ENCODE results near the gene FBXW5.

FBXW5 gene

GRCh38 chr9:136949817-136950655 is 5.5 kb upstream of the FBXW5 start:
- TF ChIP-seq CTCF (IDR thresholded peaks at IDR 0.05; ENCODE audit: unreplicated experiment in 3 of 3): peak in 2 of 3 experiments; percentile 14 to 25
- Mint-ChIP-seq H3K27me3 (ENCODE audit: low read depth) (peaks cover 4% of the 10 kb centered on the region), H3K4me1 (peaks cover 9% of the 10 kb centered on the region), H3K4me3 (peak overlapping the region; percentile 80 to 83 (median 81)), H3K27ac (peak overlapping the region; percentile 64 to 94 (median 87)), H3K36me3 (ENCODE audit: low read depth) (no peaks in the 10 kb centered on the region), H3K9me3 (no peaks in the 10 kb centered on the region)

- H3K4me1 Mint-ChIP-seq: peaks cover 9% of the 10 kb centered on the region
- peak overlapping the region; percentile 78 to 83 (median 80) for H3K4me3 Mint-ChIP-seq
- H3K27ac Mint-ChIP-seq: peak overlapping the region in 2 of 3 experiments; percentile 79 to 94
- H3K27me3 Mint-ChIP-seq (ENCODE audit: low read depth): peaks cover 4% of the 10 kb centered on the region
- H3K36me3 Mint-ChIP-seq (ENCODE audit: low read depth): no peaks in the 10 kb centered on the region
- no peaks in the 10 kb centered on the region for H3K9me3 Mint-ChIP-seq
- TF ChIP-seq CTCF (IDR thresholded peaks at IDR 0.05; ENCODE audit: unreplicated experiment in 3 of 3): no peak
Measured at GRCh38 chr9:136949239-136949816, 4.8 kb upstream of the FBXW5 start.

GRCh38 chr9:136947955-136948510 is 3.5 kb upstream of the FBXW5 start:
- peak; percentile 24 to 47 (median 44) for TF ChIP-seq CTCF (IDR thresholded peaks at IDR 0.05; ENCODE audit: unreplicated experiment in 3 of 3)
- Mint-ChIP-seq H3K27ac (peak overlapping the region in 2 of 3 experiments; percentile 70 to 77), H3K4me1 (peaks cover 9% of the 10 kb centered on the region), H3K4me3 (peak overlapping the region; percentile 72 to 80 (median 78)), H3K27me3 (ENCODE audit: low read depth) (peaks cover 4% of the 10 kb centered on the region), H3K9me3 (no peaks in the 10 kb centered on the region), H3K36me3 (ENCODE audit: low read depth) (no peaks in the 10 kb centered on the region)

GRCh38 chr9:136947028-136947891 is 2.7 kb upstream of the FBXW5 start:
- Mint-ChIP-seq H3K4me3 (peak overlapping the region; percentile 50 to 76 (median 60)), H3K27ac (peak overlapping the region in 2 of 3 experiments; percentile 61 to 64), H3K27me3 (ENCODE audit: low read depth) (peaks cover 4% of the 10 kb centered on the region), H3K9me3 (no peaks in the 10 kb centered on the region), H3K36me3 (ENCODE audit: low read depth) (no peaks in the 10 kb centered on the region), H3K4me1 (peaks cover 9% of the 10 kb centered on the region)
- no peak for TF ChIP-seq CTCF (IDR thresholded peaks at IDR 0.05; ENCODE audit: unreplicated experiment in 3 of 3)

GRCh38 chr9:136946228-136947027 is 1.9 kb upstream of the FBXW5 start:
- Mint-ChIP-seq H3K9me3 (no peaks in the 10 kb centered on the region), H3K4me3 (no peak overlapping the region), H3K27ac (no peak overlapping the region), H3K36me3 (ENCODE audit: low read depth) (peaks cover 4% of the 10 kb centered on the region), H3K4me1 (peaks cover 9% of the 10 kb centered on the region), H3K27me3 (ENCODE audit: low read depth) (peaks cover 4% of the 10 kb centered on the region)
- no peak for TF ChIP-seq CTCF (IDR thresholded peaks at IDR 0.05; ENCODE audit: unreplicated experiment in 3 of 3)
